Neural progenitor cell (in vitro differentiated cells): ENCODE data around the gene EDAR. TPM values are rescaled to one million over a fixed set of nuclear protein-coding genes. Genes with fewer than 3 reads are reported as not detected.

ENCODE experiments used
- DNase-seq: peaks from one replicate; pipeline ENCODE4 v3.0.0-alpha.2; 2016; ENCODE audit warnings: low spot score
- H2AFZ ChIP-seq: fragments of 200-600 bp; sonication (generic); replicated peaks from 2 replicates; pipeline ENCODE4 v1.6.1; 2016; ENCODE audit warnings: antibody characterized with exemption
- H3F3A ChIP-seq: fragments of 200-600 bp; sonication (generic); 2 replicates; pipeline ENCODE4 v1.6.1; 2016; ENCODE audit warnings: antibody characterized with exemption, low read depth
- H3K27ac ChIP-seq: fragments of 200-600 bp; sonication (generic); 2 replicates; pipeline ENCODE4 v1.5.1; 2016; ENCODE audit warnings: mild to moderate bottlenecking
- H3K27me3 ChIP-seq: fragments of 200-600 bp; sonication (generic); 2 replicates; pipeline ENCODE4 v1.6.1; 2016; ENCODE audit warnings: mild to moderate bottlenecking, moderate library complexity
- H3K36me3 ChIP-seq: fragments of 200-600 bp; sonication (generic); 2 replicates; pipeline ENCODE4 v1.5.1; 2016
- H3K4me1 ChIP-seq: fragments of 200-600 bp; sonication (generic); 2 replicates; pipeline ENCODE4 v1.6.1; 2016; ENCODE audit warnings: mixed run types
- H3K4me2 ChIP-seq: fragments of 200-600 bp; sonication (generic); 2 replicates; pipeline ENCODE4 v1.6.1; 2016
- H3K4me3 ChIP-seq: fragments of 200-600 bp; sonication (generic); 2 replicates; pipeline ENCODE4 v1.5.1; 2016
- H3K79me2 ChIP-seq: fragments of 200-600 bp; sonication (generic); 2 replicates; pipeline ENCODE4 v1.6.1; 2016; ENCODE audit warnings: low read depth
- H3K9ac ChIP-seq: fragments of 200-600 bp; sonication (generic); 2 replicates; pipeline ENCODE4 v1.6.1; 2016
- H3K9me3 ChIP-seq: fragments of 200-600 bp; sonication (generic); 2 replicates; pipeline ENCODE4 v1.5.1; 2016; ENCODE audit warnings: low read depth
- H4K20me1 ChIP-seq: fragments of 200-600 bp; sonication (generic); 2 replicates; pipeline ENCODE4 v1.6.1; 2016; ENCODE audit warnings: low read depth
- H3K27ac Mint-ChIP-seq: 3 replicates; pipeline ENCODE4 v1.8.0; 2021; ENCODE audit warnings: mixed read lengths
- H3K27me3 Mint-ChIP-seq: 2 replicates; pipeline ENCODE4 v1.8.0; 2022; ENCODE audit warnings: low read depth, mild to moderate bottlenecking, inconsistent platforms, moderate library complexity, mixed read lengths; ENCODE audit not compliant: insufficient read depth
- H3K36me3 Mint-ChIP-seq: 3 replicates; pipeline ENCODE4 v1.8.0; 2021; ENCODE audit warnings: mixed read lengths
- H3K4me1 Mint-ChIP-seq: 3 replicates; pipeline ENCODE4 v1.8.0; 2021; ENCODE audit warnings: mixed read lengths
- H3K4me3 Mint-ChIP-seq: 3 replicates; pipeline ENCODE4 v1.8.0; 2021; ENCODE audit warnings: mild to moderate bottlenecking, moderate library complexity, mixed read lengths
- H3K9me3 Mint-ChIP-seq: 3 replicates; pipeline ENCODE4 v1.8.0; 2020; ENCODE audit warnings: mixed read lengths
- EZH2 ChIP-seq: fragments of 200-600 bp; sonication (generic); IDR thresholded peaks from 2 replicates; pipeline ENCODE4 v1.6.1; 2017; ENCODE audit warnings: antibody characterized with exemption, mild to moderate bottlenecking, moderate library complexity
- EZH2phosphoT487 ChIP-seq: fragments of 200-600 bp; sonication (generic); IDR thresholded peaks from 2 replicates; pipeline ENCODE4 v1.6.1; 2017; ENCODE audit warnings: antibody characterized with exemption
- total RNA-seq: library from RNA; depleted of rRNA; stranded (reverse); fragments of >200 nt; gene quantifications from 2 replicates; pipeline ENCODE4 v1.2.3, GENCODE V29; 2015; ENCODE audit warnings: low replicate concordance
- TF ChIP-seq, protein P1 (sequence below): fragments of 200-600 bp; sonication (generic); IDR thresholded peaks from 2 replicates; pipeline ENCODE4 v1.5.1; 2017; ENCODE audit warnings: antibody characterized with exemption, mild to moderate bottlenecking

The EDAR gene
- total RNA-seq, 1 donor from 2014 or later, result not detected

- H3K9me3 ChIP-seq, result no peaks in the 10 kb centered on the region
- H2AFZ ChIP-seq, result no peak overlapping the region
- H3K36me3 ChIP-seq, result no peaks in the 10 kb centered on the region
- H3K36me3 Mint-ChIP-seq, result no peaks in the 10 kb centered on the region
- peaks cover 6% of the 10 kb centered on the region for H3K27me3 Mint-ChIP-seq
- no peak overlapping the region for H3K27ac ChIP-seq
- H3K4me1 ChIP-seq, result no peaks in the 10 kb centered on the region
- H4K20me1 ChIP-seq, result no peaks in the 10 kb centered on the region
- no peak for DNase-seq
- H3K4me1 Mint-ChIP-seq, result peaks cover 52% of the 10 kb centered on the region
- no peak overlapping the region for H3K4me3 Mint-ChIP-seq
- no peak overlapping the region for H3K9ac ChIP-seq
- no peak overlapping the region for H3K4me2 ChIP-seq
- no peak overlapping the region for H3K27ac Mint-ChIP-seq
- TF ChIP-seq, protein P1, sequence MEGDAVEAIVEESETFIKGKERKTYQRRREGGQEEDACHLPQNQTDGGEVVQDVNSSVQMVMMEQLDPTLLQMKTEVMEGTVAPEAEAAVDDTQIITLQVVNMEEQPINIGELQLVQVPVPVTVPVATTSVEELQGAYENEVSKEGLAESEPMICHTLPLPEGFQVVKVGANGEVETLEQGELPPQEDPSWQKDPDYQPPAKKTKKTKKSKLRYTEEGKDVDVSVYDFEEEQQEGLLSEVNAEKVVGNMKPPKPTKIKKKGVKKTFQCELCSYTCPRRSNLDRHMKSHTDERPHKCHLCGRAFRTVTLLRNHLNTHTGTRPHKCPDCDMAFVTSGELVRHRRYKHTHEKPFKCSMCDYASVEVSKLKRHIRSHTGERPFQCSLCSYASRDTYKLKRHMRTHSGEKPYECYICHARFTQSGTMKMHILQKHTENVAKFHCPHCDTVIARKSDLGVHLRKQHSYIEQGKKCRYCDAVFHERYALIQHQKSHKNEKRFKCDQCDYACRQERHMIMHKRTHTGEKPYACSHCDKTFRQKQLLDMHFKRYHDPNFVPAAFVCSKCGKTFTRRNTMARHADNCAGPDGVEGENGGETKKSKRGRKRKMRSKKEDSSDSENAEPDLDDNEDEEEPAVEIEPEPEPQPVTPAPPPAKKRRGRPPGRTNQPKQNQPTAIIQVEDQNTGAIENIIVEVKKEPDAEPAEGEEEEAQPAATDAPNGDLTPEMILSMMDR, result no peak
- TF ChIP-seq EZH2phosphoT487 (no peak), EZH2 (no peak)
- no peaks in the 10 kb centered on the region for H3K79me2 ChIP-seq
- no peaks in the 10 kb centered on the region for H3K9me3 Mint-ChIP-seq
- no peaks in the 10 kb centered on the region for H3F3A ChIP-seq
- no peak overlapping the region for H3K4me3 ChIP-seq
- H3K27me3 ChIP-seq, result no peaks in the 10 kb centered on the region
Observed at GRCh38 chr2:108970369-108970768, 18.7 kb downstream of the EDAR start.

GRCh38 chr2:108969856-108970255, 19.2 kb downstream of the EDAR start:
- no peak overlapping the region for H3K27ac ChIP-seq
- H3K9me3 Mint-ChIP-seq, result no peaks in the 10 kb centered on the region
- H3K9ac ChIP-seq, result no peak overlapping the region
- H3K4me1 Mint-ChIP-seq, result peaks cover 54% of the 10 kb centered on the region
- no peaks in the 10 kb centered on the region for H4K20me1 ChIP-seq
- H3K4me1 ChIP-seq, result no peaks in the 10 kb centered on the region
- H3K36me3 Mint-ChIP-seq, result no peaks in the 10 kb centered on the region
- no peak overlapping the region for H3K4me3 Mint-ChIP-seq
- no peak overlapping the region for H3K4me3 ChIP-seq
- no peaks in the 10 kb centered on the region for H3K9me3 ChIP-seq
- no peak overlapping the region for H3K4me2 ChIP-seq
- H3K27me3 ChIP-seq, result no peaks in the 10 kb centered on the region
- H3K27ac Mint-ChIP-seq, result no peak overlapping the region
- H3K79me2 ChIP-seq, result no peaks in the 10 kb centered on the region
- no peak overlapping the region for H2AFZ ChIP-seq
- TF ChIP-seq EZH2, result no peak
- TF ChIP-seq, protein P1, result no peak
- TF ChIP-seq EZH2phosphoT487, result no peak
- H3K27me3 Mint-ChIP-seq, result peaks cover 6% of the 10 kb centered on the region
- no peaks in the 10 kb centered on the region for H3K36me3 ChIP-seq
- H3F3A ChIP-seq, result no peaks in the 10 kb centered on the region
- no peak for DNase-seq

DNA sequence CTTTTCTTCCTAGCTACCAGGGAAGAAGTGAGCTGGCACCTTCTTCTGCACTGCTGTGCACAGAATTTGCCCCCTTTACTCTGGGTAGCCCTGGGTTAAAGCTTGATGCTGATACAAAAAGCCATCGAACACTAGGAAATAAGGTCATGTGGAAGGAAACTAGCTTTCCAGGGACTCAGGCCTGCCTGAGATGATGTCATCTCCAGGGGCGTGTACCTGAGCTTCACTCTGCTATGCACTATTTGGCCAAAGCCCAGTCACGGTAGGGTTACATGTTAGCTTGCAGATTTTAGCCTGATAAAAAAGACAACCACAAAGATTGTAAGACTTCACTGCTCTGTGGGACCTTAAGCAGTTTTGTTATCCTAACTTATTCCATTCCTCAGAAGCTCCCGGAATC, 20.4 kb downstream of the EDAR start:
- Mint-ChIP-seq H3K9me3 (no peaks in the 10 kb centered on the region), H3K4me3 (no peak overlapping the region), H3K36me3 (no peaks in the 10 kb centered on the region), H3K27ac (no peak overlapping the region), H3K27me3 (peaks cover 6% of the 10 kb centered on the region), H3K4me1 (peaks cover 66% of the 10 kb centered on the region)
- no peaks in the 10 kb centered on the region for H3K27me3 ChIP-seq
- H3K36me3 ChIP-seq, result no peaks in the 10 kb centered on the region
- H3K4me3 ChIP-seq, result no peak overlapping the region
- no peak overlapping the region for H2AFZ ChIP-seq
- no peaks in the 10 kb centered on the region for H3K9me3 ChIP-seq
- no peak overlapping the region for H3K27ac ChIP-seq
- H4K20me1 ChIP-seq, result no peaks in the 10 kb centered on the region
- H3F3A ChIP-seq, result no peaks in the 10 kb centered on the region
- H3K4me1 ChIP-seq, result peaks cover 3% of the 10 kb centered on the region
- H3K79me2 ChIP-seq, result no peaks in the 10 kb centered on the region
- TF ChIP-seq EZH2phosphoT487 (no peak), EZH2 (no peak)
- TF ChIP-seq, protein P1, result no peak
- H3K9ac ChIP-seq, result no peak overlapping the region
- H3K4me2 ChIP-seq, result no peak overlapping the region
- DNase-seq, result no peak
